Left lung (tissue), 10 donors: ENCODE data around the gene BCR. TPM values are rescaled to one million over a fixed set of nuclear protein-coding genes. Genes with fewer than 3 reads are reported as not detected.

Experiments
- ATAC-seq: fragments of 200-7000 bp; cut with Tn5 transposase; one replicate; pipeline ENCODE4 v1.9.1; 2020; ENCODE audit warnings: moderate library complexity
- DNase-seq, 4 donors: peaks; one replicate each; pipeline ENCODE4 v3.0.0-alpha.2; 2013 to 2020
- H3K27ac ChIP-seq, 2 donors: fragments of 200-600 bp; sonication (generic) in 1 of 2; one replicate each; pipeline versions ENCODE4 v1.5.0 to v1.8.0; 2020 to 2021
- H3K27me3 ChIP-seq, 2 donors: fragments of 200-600 bp; sonication (generic) in 1 of 2; one replicate each; pipeline versions ENCODE4 v1.5.0 to v1.8.0; 2020 to 2021
- H3K36me3 ChIP-seq, 2 donors: fragments of 200-600 bp; sonication (generic) in 1 of 2; one replicate each; pipeline versions ENCODE4 v1.5.0 to v1.8.0; 2020 to 2021
- H3K4me1 ChIP-seq, 2 donors: fragments of 200-600 bp; one replicate each; pipeline ENCODE4 v1.8.0; 2021
- H3K4me3 ChIP-seq, 2 donors: fragments of 200-600 bp; sonication (generic) in 1 of 2; one replicate each; pipeline versions ENCODE4 v1.5.0 to v1.8.0; 2020 to 2021; ENCODE audit warnings: mild to moderate bottlenecking in 1 of 2
- H3K9me3 ChIP-seq, 2 donors: fragments of 200-600 bp; sonication (generic) in 1 of 2; one replicate each; pipeline versions ENCODE4 v1.5.0 to v1.8.0; 2020 to 2021
- CTCF ChIP-seq, 2 donors: fragments of 200-600 bp; sonication (generic) in 1 of 2; IDR thresholded peaks; one replicate each; pipeline versions ENCODE4 v1.5.0 to v1.8.0; 2021; ENCODE audit warnings: antibody characterized with exemption in 2 of 2
- intact Hi-C, 2 donors: fragments of 100-400 bp; cut with DNase I; formaldehyde crosslinking; loops; one replicate each; pipeline versions ENCODE4 v1.11.2 to v1.14.2; 2022
- polyA plus RNA-seq, 6 donors: library from polyadenylated mRNA; unstranded; fragments of 120-200 nt; gene quantifications; one replicate each; pipeline ENCODE4 v1.2.1, GENCODE V29; 2013; ENCODE audit not compliant: insufficient read length in 6 of 6
- total RNA-seq, 2 donors: library from RNA; stranded (reverse); fragmentation: NEBNext Ultra II Directional; extraction: Animal tissue kit (Norgen Biotek cat#: 25700); gene quantifications; one replicate each; pipeline ENCODE4 v1.2.1, GENCODE V29; 2021
- donor health status: DM: no; HTN: yes; CAD: no.
- donor health status: DM: no; HTN: no; CAD: no.

BCR gene
- total and polyA plus RNA-seq, 8 donors: 41.1 to 70.4 (median 48.9) TPM

- peak; percentile 28 for ATAC-seq
- Histone ChIP-seq H3K4me3 (no peak overlapping the region), H3K36me3 (no peaks in the 10 kb centered on the region), H3K27me3 (no peaks in the 10 kb centered on the region), H3K9me3 (no peaks in the 10 kb centered on the region), H3K4me1 (peaks cover 0 to 70% of the 10 kb centered on the region in 2 donors), H3K27ac (peak overlapping the region in 1 of 2 donors; percentile 96)
- DNase-seq: peak in 1 of 4 donors; percentile 55
- intact Hi-C loops: no loop called here
- no peak for TF ChIP-seq CTCF (IDR thresholded peaks at IDR 0.05)
Observed at GRCh38 chr22:23150762-23151161, 29.5 kb upstream of the BCR start.

GRCh38 chr22:23151827-23152226, 28.5 kb upstream of the BCR start:
- no peak overlapping the region for H3K4me3 ChIP-seq
- H3K27ac ChIP-seq: peak overlapping the region in 1 of 2 donors; percentile 96
- TF ChIP-seq CTCF (IDR thresholded peaks at IDR 0.05): no peak

GRCh38 chr22:23152238-23153114, 27.8 kb upstream of the BCR start:
- ATAC-seq: no peak

More at GRCh38 chr22:23151827-23152226, 28.5 kb upstream of the BCR start:
- peak in 1 of 4 donors; percentile 64 for DNase-seq
- intact Hi-C loops: no loop called here
- peaks cover 0 to 59% of the 10 kb centered on the region in 2 donors for H3K4me1 ChIP-seq
- H3K27me3 ChIP-seq: no peaks in the 10 kb centered on the region
- no peaks in the 10 kb centered on the region for H3K9me3 ChIP-seq
- no peak for ATAC-seq
- H3K36me3 ChIP-seq: no peaks in the 10 kb centered on the region

DNA sequence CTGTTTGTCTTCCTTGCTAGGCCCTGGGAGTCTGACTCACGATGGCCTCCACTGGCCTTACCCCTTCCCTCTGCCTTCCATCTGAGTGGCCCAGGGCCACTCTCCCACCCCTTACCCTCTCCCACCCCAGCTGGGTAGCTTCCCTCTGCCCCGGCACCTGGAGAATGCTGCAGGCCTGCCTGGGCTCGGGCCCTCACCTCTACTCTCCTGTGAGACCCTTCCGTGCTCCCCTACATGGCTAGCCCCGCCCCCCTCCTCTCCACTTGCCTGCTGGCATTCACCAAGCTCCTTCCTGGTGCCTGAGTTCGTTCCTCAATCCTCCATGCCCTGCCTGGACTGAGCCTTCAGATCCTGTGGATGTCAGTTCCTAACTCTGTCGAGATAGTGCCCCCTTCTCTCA, 26.3 kb upstream of the BCR start:
- no peaks in the 10 kb centered on the region for H3K36me3 ChIP-seq
- no peaks in the 10 kb centered on the region for H3K9me3 ChIP-seq
- H3K4me3 ChIP-seq: no peak overlapping the region
- no peak for TF ChIP-seq CTCF (IDR thresholded peaks at IDR 0.05)
- no peaks in the 10 kb centered on the region for H3K27me3 ChIP-seq
- intact Hi-C loops: no loop called here
- peak overlapping the region in 1 of 2 donors; percentile 96 for H3K27ac ChIP-seq
- no peak for ATAC-seq
- peaks cover 6 to 53% of the 10 kb centered on the region in 2 donors for H3K4me1 ChIP-seq
- DNase-seq: peak in 1 of 4 donors; percentile 77

More at GRCh38 chr22:23152238-23153114, 27.8 kb upstream of the BCR start:
- intact Hi-C loops: no loop called here
- no peaks in the 10 kb centered on the region for H3K27me3 ChIP-seq
- DNase-seq: peak in 1 of 4 donors; percentile 64
- no peaks in the 10 kb centered on the region for H3K9me3 ChIP-seq
- peaks cover 0 to 60% of the 10 kb centered on the region in 2 donors for H3K4me1 ChIP-seq
- H3K27ac ChIP-seq: peak overlapping the region in 1 of 2 donors; percentile 96
- no peak overlapping the region for H3K4me3 ChIP-seq
- TF ChIP-seq CTCF (IDR thresholded peaks at IDR 0.05): no peak
- H3K36me3 ChIP-seq: no peaks in the 10 kb centered on the region

DNA sequence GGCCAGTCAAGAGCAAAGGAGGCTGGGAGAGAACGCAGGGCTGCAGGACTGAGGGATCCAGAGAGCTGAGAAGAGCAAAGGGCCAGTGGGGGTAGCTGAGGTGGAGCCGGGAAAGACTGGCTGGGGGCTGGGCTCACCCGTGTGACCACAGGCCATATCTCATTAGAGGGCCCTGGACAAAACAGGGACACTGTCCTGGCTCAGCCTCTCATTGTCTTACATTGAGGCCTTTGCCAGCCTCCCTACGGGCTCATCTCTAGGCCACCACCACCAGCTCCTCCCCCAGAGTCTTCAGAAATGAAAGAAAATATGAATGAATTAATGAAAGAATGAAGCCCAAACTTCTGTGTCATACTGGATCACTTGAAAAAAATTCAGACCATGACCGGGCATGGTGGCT, 25.8 kb upstream of the BCR start:
- no peak for TF ChIP-seq CTCF (IDR thresholded peaks at IDR 0.05)
- intact Hi-C loops: no loop called here
- Histone ChIP-seq H3K9me3 (no peaks in the 10 kb centered on the region), H3K36me3 (no peaks in the 10 kb centered on the region), H3K4me3 (no peak overlapping the region), H3K27ac (peak overlapping the region in 1 of 2 donors; percentile 96), H3K27me3 (no peaks in the 10 kb centered on the region), H3K4me1 (peaks cover 6 to 58% of the 10 kb centered on the region in 2 donors)
- ATAC-seq (no peak), DNase-seq (peak in 1 of 4 donors; percentile 34)
